H7 (cell line): Measurements from ENCODE around the gene CBARP. TPM values are rescaled to one million over a fixed set of nuclear protein-coding genes. Genes with fewer than 3 reads are reported as not detected.
A peak's percentile ranks its signal among the peaks of the same experiment; 100 is the strongest.

Experiments
- DNase-seq: peaks from one replicate; pipeline ENCODE4 v3.0.0; 2012
- H3K27me3 ChIP-seq: 2 replicates; pipeline ENCODE4 v1.6.0; 2011; ENCODE audit warnings: mild to moderate bottlenecking, low read length; ENCODE audit not compliant: control insufficient read depth, insufficient read depth
- H3K36me3 ChIP-seq: replicated peaks from 2 replicates; pipeline ENCODE4 v1.5.1; 2011; ENCODE audit warnings: low read length; ENCODE audit not compliant: control insufficient read depth, insufficient read depth
- H3K4me3 ChIP-seq: 2 replicates; pipeline ENCODE4 v1.5.1; 2011; ENCODE audit warnings: low read depth, mild to moderate bottlenecking, control low read depth, low read length, moderate library complexity; ENCODE audit not compliant: insufficient read depth
- total RNA-seq: library from RNA; depleted of rRNA; stranded (reverse); fragments of >200 nt; shearing (Covaris generic); gene quantifications from 2 replicates; pipeline ENCODE4 v1.2.3, GENCODE V29; 2014; rRNA removed

Gene CBARP
- total RNA-seq = 6.7 and 9.8 TPM in 2 replicates

GRCh38 chr19:1237754-1238368 is at the start of gene CBARP:
Gene CBARP (minus strand): TSS chr19:1238005. CDS start chr19:1236100, 1,905 bp downstream.
- Histone ChIP-seq H3K4me3 (peak within 1 kb of the TSS; percentile 82), H3K27me3 (no peaks in the 10 kb centered on the region), H3K36me3 (peaks cover 3% of the 10 kb centered on the region)
- peak; percentile 97 for DNase-seq

- H3K4me3 ChIP-seq = peak overlapping the region; percentile 40
- H3K27me3 ChIP-seq = peaks cover 13% of the 10 kb centered on the region
- H3K36me3 ChIP-seq = no peaks in the 10 kb centered on the region
- peak; percentile 78 for DNase-seq
Measured at GRCh38 chr19:1286487-1287353, 48.9 kb upstream of the CBARP start.

GRCh38 chr19:1285737-1286360 is 48.0 kb upstream of the CBARP start, which contains the start of gene EFNA2:
Gene EFNA2 (plus strand): TSS chr19:1285873. CDS start chr19:1286169, 296 bp downstream.
- Histone ChIP-seq H3K27me3 (peaks cover 13% of the 10 kb centered on the region), H3K36me3 (no peaks in the 10 kb centered on the region)

GRCh38 chr19:1284979-1285736 is 47.4 kb upstream of the CBARP start:
- Histone ChIP-seq H3K36me3 (no peaks in the 10 kb centered on the region), H3K4me3 (peak overlapping the region; percentile 36), H3K27me3 (peaks cover 13% of the 10 kb centered on the region)
- DNase-seq = peak; percentile 90

More at GRCh38 chr19:1285737-1286360, 48.0 kb upstream of the CBARP start, which contains the start of gene EFNA2:
- H3K4me3 ChIP-seq = peak within 1 kb of the TSS; percentile 40
- peak; percentile 93 for DNase-seq

GRCh38 chr19:1284293-1284978 is 46.6 kb upstream of the CBARP start:
- no peak for DNase-seq
- Histone ChIP-seq H3K27me3 (peaks cover 13% of the 10 kb centered on the region), H3K4me3 (no peak overlapping the region), H3K36me3 (no peaks in the 10 kb centered on the region)

- 0 out of 2 replicates have a peak, but pooled peaks cover 1% of the 10 kb centered on the region for H3K36me3 ChIP-seq
- H3K4me3 ChIP-seq = no peak overlapping the region
- peaks cover 13% of the 10 kb centered on the region for H3K27me3 ChIP-seq
- no peak for DNase-seq
Measured at GRCh38 chr19:1283917-1284292, 46.1 kb upstream of the CBARP start.

GRCh38 chr19:1283207-1283916 is 45.6 kb upstream of the CBARP start:
- no peak for DNase-seq
- Histone ChIP-seq H3K36me3 (0 out of 2 replicates have a peak, but pooled peaks cover 1% of the 10 kb centered on the region), H3K4me3 (no peak overlapping the region), H3K27me3 (peaks cover 13% of the 10 kb centered on the region)

- no peak for DNase-seq
- Histone ChIP-seq H3K36me3 (0 out of 2 replicates have a peak, but pooled peaks cover 1% of the 10 kb centered on the region), H3K4me3 (no peak overlapping the region), H3K27me3 (peaks cover 13% of the 10 kb centered on the region)
Measured at GRCh38 chr19:1282588-1283206, 44.9 kb upstream of the CBARP start.

GRCh38 chr19:1281569-1282287 is 43.9 kb upstream of the CBARP start:
- DNase-seq = no peak
- Histone ChIP-seq H3K27me3 (peaks cover 12% of the 10 kb centered on the region), H3K4me3 (no peak overlapping the region), H3K36me3 (0 out of 2 replicates have a peak, but pooled peaks cover 1% of the 10 kb centered on the region)

GRCh38 chr19:1280636-1281568 is 43.1 kb upstream of the CBARP start:
- no peak overlapping the region for H3K4me3 ChIP-seq
- peaks cover 9% of the 10 kb centered on the region for H3K27me3 ChIP-seq
- DNase-seq = no peak
- H3K36me3 ChIP-seq = 0 out of 2 replicates have a peak, but pooled peaks cover 1% of the 10 kb centered on the region

- H3K36me3 ChIP-seq = 0 out of 2 replicates have a peak, but pooled peaks cover 1% of the 10 kb centered on the region
- H3K27me3 ChIP-seq = peaks cover 5% of the 10 kb centered on the region; the same call in 1 of the 2 replicates
- no peak overlapping the region for H3K4me3 ChIP-seq
- peak; percentile 95 for DNase-seq
Measured at GRCh38 chr19:1279782-1280341, 42.1 kb upstream of the CBARP start.
